GM12892 (cell line): ENCODE results near the gene RBM39.
"Not testable (repeated sequence)": the region's sequence is repeated elsewhere in the genome, so short reads cannot be mapped to it uniquely, and the experiment has no call there.

ENCODE experiments used
- POLR2A ChIP-seq: IDR thresholded peaks from 2 replicates; pipeline ENCODE4 v1.6.1; 2011; ENCODE audit warnings: low read depth, low read length, control low read depth
- TAF1 ChIP-seq: IDR thresholded peaks from 2 replicates; pipeline ENCODE4 v1.6.1; 2011; ENCODE audit warnings: low read depth, mild to moderate bottlenecking, control low read depth, low read length, borderline replicate concordance

GRCh38 chr20:35723652-35724320 is 18.3 kb downstream of the RBM39 start:
- not testable (repeated sequence) for TF ChIP-seq TAF1, POLR2A
